ENCODE data around the gene RASGEF1C. TPM values are rescaled to one million over a fixed set of nuclear protein-coding genes. Genes with fewer than 3 reads are reported as not detected.

The RASGEF1C gene
- total and polyA plus RNA-seq, 2 experiments from 2014 or later, result 0.40 to 0.42 TPM

DNA sequence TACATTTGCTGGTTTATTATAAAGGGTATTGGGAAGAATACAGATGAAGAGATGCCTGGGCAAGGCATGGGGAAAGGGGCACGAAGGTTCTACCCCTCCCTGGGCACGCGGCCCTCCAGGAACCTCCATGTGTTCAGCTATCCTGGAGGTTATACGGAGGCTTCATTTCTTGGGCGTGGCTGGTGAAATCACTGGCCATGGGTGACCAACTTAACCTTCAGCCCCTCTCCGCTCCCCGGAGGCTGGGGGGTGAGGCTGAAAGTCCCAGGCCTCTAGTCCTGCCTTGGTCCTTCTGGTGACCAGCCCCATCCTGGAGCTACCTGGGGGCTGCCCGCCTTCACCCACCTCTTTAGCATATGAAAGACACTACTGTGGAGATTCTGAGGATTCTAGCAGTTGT is 120.5 kb downstream of the RASGEF1C start:
- Mint-ChIP-seq H3K36me3 (ENCODE audit: low read depth) (peaks cover 8% of the 10 kb centered on the region; the same call in 1 of the 3 replicates), H3K27me3 (ENCODE audit: insufficient read depth, low read depth, poor library complexity) (peaks cover 17% of the 10 kb centered on the region), H3K27ac (no peak overlapping the region), H3K4me1 (peaks cover 47% of the 10 kb centered on the region), H3K4me3 (0 out of 3 replicates have a peak overlapping the region, but pooled peaks have one; percentile 24), H3K9me3 (peaks cover 12% of the 10 kb centered on the region)
- Histone ChIP-seq H3K79me2 (replicated peaks; ENCODE audit: insufficient read depth) (no peaks in the 10 kb centered on the region), H3K4me3 (no peak overlapping the region), H3K27ac (ENCODE audit: low read depth) (no peak overlapping the region), H3K27me3 (ENCODE audit: insufficient read depth) (no peaks in the 10 kb centered on the region), H3K36me3 (ENCODE audit: insufficient read depth) (no peaks in the 10 kb centered on the region), H3K4me2 (peak overlapping the region; percentile 77; the same call in 1 of the 2 replicates), H3K9me2 (ENCODE audit: insufficient read depth) (no peaks in the 10 kb centered on the region), H3F3A (replicated peaks; ENCODE audit: low read depth) (0 out of 2 replicates have a peak, but pooled peaks cover 13% of the 10 kb centered on the region), H3K4me1 (ENCODE audit: insufficient read depth) (peaks cover 42% of the 10 kb centered on the region), H2AFZ (no peak overlapping the region; the same call in 1 of the 2 replicates), H4K20me1 (replicated peaks; ENCODE audit: insufficient read depth) (no peaks in the 10 kb centered on the region)
- ATAC-seq (no peak), DNase-seq (ENCODE audit: low spot score) (no peak)
- TF ChIP-seq, protein P1, sequence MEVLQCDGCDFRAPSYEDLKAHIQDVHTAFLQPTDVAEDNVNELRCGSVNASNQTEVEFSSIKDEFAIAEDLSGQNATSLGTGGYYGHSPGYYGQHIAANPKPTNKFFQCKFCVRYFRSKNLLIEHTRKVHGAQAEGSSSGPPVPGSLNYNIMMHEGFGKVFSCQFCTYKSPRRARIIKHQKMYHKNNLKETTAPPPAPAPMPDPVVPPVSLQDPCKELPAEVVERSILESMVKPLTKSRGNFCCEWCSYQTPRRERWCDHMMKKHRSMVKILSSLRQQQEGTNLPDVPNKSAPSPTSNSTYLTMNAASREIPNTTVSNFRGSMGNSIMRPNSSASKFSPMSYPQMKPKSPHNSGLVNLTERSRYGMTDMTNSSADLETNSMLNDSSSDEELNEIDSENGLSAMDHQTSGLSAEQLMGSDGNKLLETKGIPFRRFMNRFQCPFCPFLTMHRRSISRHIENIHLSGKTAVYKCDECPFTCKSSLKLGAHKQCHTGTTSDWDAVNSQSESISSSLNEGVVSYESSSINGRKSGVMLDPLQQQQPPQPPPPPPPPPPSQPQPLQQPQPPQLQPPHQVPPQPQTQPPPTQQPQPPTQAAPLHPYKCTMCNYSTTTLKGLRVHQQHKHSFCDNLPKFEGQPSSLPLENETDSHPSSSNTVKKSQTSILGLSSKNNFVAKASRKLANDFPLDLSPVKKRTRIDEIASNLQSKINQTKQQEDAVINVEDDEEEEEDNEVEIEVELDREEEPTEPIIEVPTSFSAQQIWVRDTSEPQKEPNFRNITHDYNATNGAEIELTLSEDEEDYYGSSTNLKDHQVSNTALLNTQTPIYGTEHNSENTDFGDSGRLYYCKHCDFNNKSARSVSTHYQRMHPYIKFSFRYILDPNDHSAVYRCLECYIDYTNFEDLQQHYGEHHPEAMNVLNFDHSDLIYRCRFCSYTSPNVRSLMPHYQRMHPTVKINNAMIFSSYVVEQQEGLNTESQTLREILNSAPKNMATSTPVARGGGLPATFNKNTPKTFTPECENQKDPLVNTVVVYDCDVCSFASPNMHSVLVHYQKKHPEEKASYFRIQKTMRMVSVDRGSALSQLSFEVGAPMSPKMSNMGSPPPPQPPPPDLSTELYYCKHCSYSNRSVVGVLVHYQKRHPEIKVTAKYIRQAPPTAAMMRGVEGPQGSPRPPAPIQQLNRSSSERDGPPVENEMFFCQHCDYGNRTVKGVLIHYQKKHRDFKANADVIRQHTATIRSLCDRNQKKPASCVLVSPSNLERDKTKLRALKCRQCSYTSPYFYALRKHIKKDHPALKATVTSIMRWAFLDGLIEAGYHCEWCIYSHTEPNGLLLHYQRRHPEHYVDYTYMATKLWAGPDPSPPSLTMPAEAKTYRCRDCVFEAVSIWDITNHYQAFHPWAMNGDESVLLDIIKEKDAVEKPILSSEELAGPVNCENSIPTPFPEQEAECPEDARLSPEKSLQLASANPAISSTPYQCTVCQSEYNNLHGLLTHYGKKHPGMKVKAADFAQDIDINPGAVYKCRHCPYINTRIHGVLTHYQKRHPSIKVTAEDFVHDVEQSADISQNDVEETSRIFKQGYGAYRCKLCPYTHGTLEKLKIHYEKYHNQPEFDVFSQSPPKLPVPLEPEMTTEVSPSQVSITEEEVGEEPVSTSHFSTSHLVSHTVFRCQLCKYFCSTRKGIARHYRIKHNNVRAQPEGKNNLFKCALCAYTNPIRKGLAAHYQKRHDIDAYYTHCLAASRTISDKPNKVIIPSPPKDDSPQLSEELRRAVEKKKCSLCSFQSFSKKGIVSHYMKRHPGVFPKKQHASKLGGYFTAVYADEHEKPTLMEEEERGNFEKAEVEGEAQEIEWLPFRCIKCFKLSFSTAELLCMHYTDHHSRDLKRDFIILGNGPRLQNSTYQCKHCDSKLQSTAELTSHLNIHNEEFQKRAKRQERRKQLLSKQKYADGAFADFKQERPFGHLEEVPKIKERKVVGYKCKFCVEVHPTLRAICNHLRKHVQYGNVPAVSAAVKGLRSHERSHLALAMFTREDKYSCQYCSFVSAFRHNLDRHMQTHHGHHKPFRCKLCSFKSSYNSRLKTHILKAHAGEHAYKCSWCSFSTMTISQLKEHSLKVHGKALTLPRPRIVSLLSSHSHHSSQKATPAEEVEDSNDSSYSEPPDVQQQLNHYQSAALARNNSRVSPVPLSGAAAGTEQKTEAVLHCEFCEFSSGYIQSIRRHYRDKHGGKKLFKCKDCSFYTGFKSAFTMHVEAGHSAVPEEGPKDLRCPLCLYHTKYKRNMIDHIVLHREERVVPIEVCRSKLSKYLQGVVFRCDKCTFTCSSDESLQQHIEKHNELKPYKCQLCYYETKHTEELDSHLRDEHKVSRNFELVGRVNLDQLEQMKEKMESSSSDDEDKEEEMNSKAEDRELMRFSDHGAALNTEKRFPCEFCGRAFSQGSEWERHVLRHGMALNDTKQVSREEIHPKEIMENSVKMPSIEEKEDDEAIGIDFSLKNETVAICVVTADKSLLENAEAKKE (CRISPR knock-in tag; IDR thresholded peaks at IDR 0.05), result no peak
- TF ChIP-seq ETS1 (IDR thresholded peaks at IDR 0.05), result no peak

GRCh38 chr5:180086816-180087399 is 122.1 kb downstream of the RASGEF1C start:
- Mint-ChIP-seq H3K27ac (no peak overlapping the region), H3K9me3 (peaks cover 12% of the 10 kb centered on the region), H3K36me3 (ENCODE audit: low read depth) (peaks cover 10% of the 10 kb centered on the region; the same call in 1 of the 3 replicates), H3K4me1 (peaks cover 56% of the 10 kb centered on the region), H3K27me3 (ENCODE audit: insufficient read depth, low read depth, poor library complexity) (peaks cover 28% of the 10 kb centered on the region), H3K4me3 (no peak overlapping the region)
- Histone ChIP-seq H3K4me1 (ENCODE audit: insufficient read depth) (peaks cover 52% of the 10 kb centered on the region), H3F3A (replicated peaks; ENCODE audit: low read depth) (peaks cover 21% of the 10 kb centered on the region), H2AFZ (no peak overlapping the region), H3K4me2 (0 out of 2 replicates have a peak overlapping the region, but pooled peaks have one; percentile 46), H4K20me1 (replicated peaks; ENCODE audit: insufficient read depth) (no peaks in the 10 kb centered on the region), H3K9me2 (ENCODE audit: insufficient read depth) (no peaks in the 10 kb centered on the region), H3K27me3 (ENCODE audit: insufficient read depth) (no peaks in the 10 kb centered on the region), H3K27ac (ENCODE audit: low read depth) (peak overlapping the region; percentile 60; the same call in 1 of the 2 replicates), H3K36me3 (ENCODE audit: insufficient read depth) (no peaks in the 10 kb centered on the region), H3K79me2 (replicated peaks; ENCODE audit: insufficient read depth) (no peaks in the 10 kb centered on the region), H3K4me3 (no peak overlapping the region)
- DNase-seq (ENCODE audit: low spot score) (no peak), ATAC-seq (no peak)
- TF ChIP-seq, protein P1 (CRISPR knock-in tag; IDR thresholded peaks at IDR 0.05), result no peak

All from GM23338 (cell line).